GM12878 (cell line): Measurements from ENCODE around the gene SUOX. TPM values are rescaled to one million over a fixed set of nuclear protein-coding genes. Genes with fewer than 3 reads are reported as not detected.

Experiments
- ATAC-seq: fragments of 200-7000 bp; cut with Tn5 transposase; 3 replicates; pipeline ENCODE4 v1.9.1; 2020; ENCODE audit warnings: mild to moderate bottlenecking, moderate library complexity
- BruUV-seq: library from RNA; stranded (reverse); fragments of 400-500 nt; replicated peaks from 2 replicates; lab custom pipeline; 2021; lab: Mats Ljungman, UMichigan
- CTCF ChIA-PET: fragments of 300-600 bp; sonication (Branson Sonifier 250); formaldehyde crosslinking; extraction: SDS; loops from one replicate; lab custom pipeline; 2021; ENCODE audit warnings: inconsistent platforms; lab: Yijun Ruan, JAX
- POLR2A ChIA-PET: fragments of 350-600 bp; formaldehyde crosslinking; extraction: SDS; loops from one replicate; lab custom pipeline; 2021; ENCODE audit warnings: inconsistent platforms; lab: Charles Lee
- RAD21 ChIA-PET: fragments of 300-600 bp; sonication (Branson Sonifier 250); formaldehyde crosslinking; loops from one replicate; lab custom pipeline; 2023; ENCODE audit warnings: antibody characterized with exemption; ENCODE audit not compliant: unreplicated experiment; lab: Charles Lee
- SMC1A ChIA-PET: fragments of 300-600 bp; sonication (Branson Sonifier 250); formaldehyde crosslinking; loops from one replicate; lab custom pipeline; 2023; ENCODE audit not compliant: unreplicated experiment, uncharacterized antibody; lab: Charles Lee
- DNase-seq: peaks from one replicate; pipeline ENCODE4 v3.0.0-alpha.2; 2011; ENCODE audit warnings: low read depth, low spot score
- FAIRE-seq: peaks from 3 replicates; lab custom pipeline; 2011; peaks lifted over from hg19 to GRCh38; lab: Jason Lieb, UNC
- H2AFZ ChIP-seq: 2 replicates; pipeline ENCODE4 v1.6.0; 2011; ENCODE audit warnings: low read depth, low read length, control low read depth; ENCODE audit not compliant: control insufficient read depth
- H3K27ac ChIP-seq: 2 replicates; pipeline ENCODE4 v1.5.1; 2011; ENCODE audit warnings: control low read depth; ENCODE audit not compliant: control insufficient read depth, insufficient read depth
- H3K27me3 ChIP-seq, 2 experiments: replicated peaks in 1 of 2; 2 replicates each; pipeline versions ENCODE4 v1.6.0 to v1.6.1; 2011; ENCODE audit warnings: low read length in 1 of 2; ENCODE audit not compliant: control insufficient read depth in 2 of 2, insufficient read depth in 2 of 2
- H3K36me3 ChIP-seq, 2 experiments: 2 replicates each; pipeline ENCODE4 v1.5.1; 2011; ENCODE audit warnings: low read length in 1 of 2; ENCODE audit not compliant: control insufficient read depth in 2 of 2, insufficient read depth in 2 of 2
- H3K4me1 ChIP-seq: 2 replicates; pipeline ENCODE4 v1.6.1; 2011; ENCODE audit warnings: mild to moderate bottlenecking, low read length, moderate library complexity, mixed read lengths; ENCODE audit not compliant: control insufficient read depth, insufficient read depth
- H3K4me2 ChIP-seq: 2 replicates; pipeline ENCODE4 v1.6.0; 2011; ENCODE audit warnings: control low read depth; ENCODE audit not compliant: control insufficient read depth, insufficient read depth
- H3K4me3 ChIP-seq: fragments of 200-600 bp; sonication (generic); 2 replicates; pipeline ENCODE4 v1.5.1; 2016
- H3K79me2 ChIP-seq: 2 replicates; pipeline ENCODE4 v1.6.0; 2011; ENCODE audit warnings: low read length; ENCODE audit not compliant: control insufficient read depth, insufficient read depth
- H3K9ac ChIP-seq: 2 replicates; pipeline ENCODE4 v1.8.0; 2011; ENCODE audit warnings: low read length, control low read depth, mixed read lengths; ENCODE audit not compliant: control insufficient read depth, insufficient read depth
- H3K9me3 ChIP-seq: replicated peaks from 3 replicates; pipeline ENCODE4 v1.5.1; 2011; ENCODE audit warnings: mild to moderate bottlenecking, low read length; ENCODE audit not compliant: control insufficient read depth, insufficient read depth
- H4K20me1 ChIP-seq: 2 replicates; pipeline ENCODE4 v1.6.0; 2011; ENCODE audit not compliant: control insufficient read depth, insufficient read depth
- CBX3 ChIP-seq: fragments of 200-600 bp; sonication (generic); IDR thresholded peaks from 2 replicates; pipeline ENCODE4 v1.6.1; 2016; ENCODE audit warnings: low read depth, borderline replicate concordance
- CBX5 ChIP-seq: sonication (generic); IDR thresholded peaks from 2 replicates; pipeline ENCODE4 v1.6.1; 2016; ENCODE audit warnings: low read depth, moderate library complexity, mild to moderate bottlenecking, inconsistent platforms
- CEBPB ChIP-seq, 2 experiments: fragments of 150-350 bp in 1 of 2; IDR thresholded peaks; 2 replicates each; pipeline ENCODE4 v1.6.1; 2012 to 2014; ENCODE audit warnings: low read depth in 2 of 2, low read length in 2 of 2, borderline replicate concordance in 1 of 2, inconsistent platforms in 1 of 2
- FOS ChIP-seq: IDR thresholded peaks from 3 replicates; pipeline ENCODE4 v1.6.1; 2011; ENCODE audit warnings: borderline replicate concordance; ENCODE audit not compliant: insufficient read length; ENCODE audit errors: extremely low read depth
- FOXK2 ChIP-seq: fragments of 450-650 bp; IDR thresholded peaks from 2 replicates; pipeline ENCODE4 v1.6.1; 2017; ENCODE audit warnings: mild to moderate bottlenecking, moderate library complexity
- HSF1 ChIP-seq: fragments of 150-350 bp; IDR thresholded peaks from 2 replicates; pipeline ENCODE4 v1.6.1; 2014; ENCODE audit warnings: mild to moderate bottlenecking, low read depth, low read length
- IKZF2 ChIP-seq, 2 experiments: fragments of 450-650 bp; IDR thresholded peaks; 2 replicates each; pipeline ENCODE4 v1.6.1; 2017; ENCODE audit warnings: mild to moderate bottlenecking in 2 of 2, moderate library complexity in 2 of 2
- IRF4 ChIP-seq: IDR thresholded peaks from 2 replicates; pipeline ENCODE4 v1.6.1; 2011; ENCODE audit warnings: low read depth, low read length
- LARP7 ChIP-seq: fragments of 450-650 bp; IDR thresholded peaks from 2 replicates; pipeline ENCODE4 v1.6.1; 2017; ENCODE audit warnings: mild to moderate bottlenecking
- MYC ChIP-seq: IDR thresholded peaks from 2 replicates; pipeline ENCODE4 v1.6.1; 2011; ENCODE audit warnings: mild to moderate bottlenecking, low read length, moderate library complexity, inconsistent platforms; ENCODE audit not compliant: insufficient read depth, insufficient replicate concordance, insufficient read length, severe bottlenecking
- NR2C2 ChIP-seq: IDR thresholded peaks from 2 replicates; pipeline ENCODE4 v1.6.1; 2011; ENCODE audit warnings: borderline replicate concordance, low read depth; ENCODE audit not compliant: control insufficient read depth, insufficient read length
- POU2F2 ChIP-seq: IDR thresholded peaks from 3 replicates; pipeline ENCODE4 v1.6.1; 2011; ENCODE audit warnings: low read depth, mild to moderate bottlenecking, low read length, borderline replicate concordance
- RELA ChIP-seq: fragments of 450-650 bp; IDR thresholded peaks from 2 replicates; pipeline ENCODE4 v1.8.0; 2014; ENCODE audit warnings: borderline replicate concordance; ENCODE audit not compliant: partially characterized antibody
- SP1 ChIP-seq: IDR thresholded peaks from one replicate; pipeline ENCODE4 v1.6.1; 2011; ENCODE audit warnings: low read depth, low read length
- ZBTB33 ChIP-seq: fragments of 450-650 bp; IDR thresholded peaks from 2 replicates; pipeline ENCODE4 v1.6.1; 2017; ENCODE audit warnings: mild to moderate bottlenecking
- ZNF622 ChIP-seq: fragments of 450-650 bp; IDR thresholded peaks from 2 replicates; pipeline ENCODE4 v1.6.1; 2017; ENCODE audit warnings: mild to moderate bottlenecking, inconsistent platforms
- ZNF687 ChIP-seq: fragments of 450-650 bp; IDR thresholded peaks from 2 replicates; pipeline ENCODE4 v1.6.1; 2017; ENCODE audit warnings: mild to moderate bottlenecking, moderate library complexity
- WGBS: methylation state at CpG from one replicate; pipeline ENCODE4 v1.1.6; 2016; ENCODE audit warnings: low lambda C conversion rate; ENCODE audit not compliant: insufficient replicate concordance, insufficient coverage; ENCODE audit errors: missing lambda C conversion rate; 5-methylcytosine and 5-hydroxymethylcytosine counted together
- in situ Hi-C: fragments of 300-500 bp; cut with MboI; formaldehyde crosslinking; loops from 9 replicates; pipeline ENCODE4 v1.14.3; 2018; ENCODE audit warnings: mixed read lengths
- intact Hi-C: fragments of 100-400 bp; cut with micrococcal nuclease; formaldehyde crosslinking; loops from one replicate; pipeline ENCODE4 v1.14.2; 2022; ENCODE audit not compliant: unreplicated experiment
- polyA plus RNA-seq, 11 experiments: library from polyadenylated mRNA; depleted of rRNA in 4 of 11; unstranded in 6 of 11; stranded (reverse) in 5 of 11; fragments of >200 nt; fragmentation: Nextera tagmentation in 4 of 11; fragmentation: Illumina TruSeq in 1 of 11; extraction: Ambion mirVana in 4 of 11; extraction: Trizol in 1 of 11; gene quantifications; 1 replicate in 1 of 11; 2 replicates in 10 of 11; pipeline versions ENCODE4 v1.2.1 to v1.2.3, GENCODE V29; 2011 to 2016; ENCODE audit warnings: inconsistent platforms in 2 of 11, missing spikeins in 2 of 11, low read depth in 1 of 11
- total RNA-seq, 4 experiments: library from RNA; depleted of rRNA in 3 of 4; stranded (reverse); fragments of >200 nt in 3 of 4; fragmentation: Illumina TruSeq in 1 of 4; extraction: Trizol in 1 of 4; gene quantifications; 2 replicates each; pipeline versions ENCODE4 v1.2.1 to v1.2.3, GENCODE V29; 2013 to 2021

Gene SUOX
- total and polyA plus RNA-seq, 10 of the 15 experiments (the other 5 are each of a cell fraction or from before 2014, with no cell fraction given): 5.1 to 18.8 (median 13.4) TPM

GRCh38 chr12:56013482-56013881 lies 16.4 kb downstream of the SUOX start (continued):
- no peak for TF ChIP-seq ZNF687
- TF ChIP-seq CBX3: no peak
- no peak for TF ChIP-seq ZBTB33
- TF ChIP-seq ZNF622: no peak

GRCh38 chr12:56014205-56014604 lies 17.1 kb downstream of the SUOX start:
- ChIA-PET CTCF (interaction anchor here (0.9 to 1.9 kb wide), 2 partner anchors 18 to 23 kb away, joined by 3 to 7 read pairs; no protein-coding TSS in a partner anchor), POLR2A (interaction anchor here (0.6 to 0.7 kb wide), 2 partner anchors 429 to 884 kb away, joined by 3 to 4 read pairs; no protein-coding TSS in a partner anchor), SMC1A (interaction anchor here (0.5 to 0.7 kb wide), 2 partner anchors 16 to 276 kb away, joined by 3 read pairs; no protein-coding TSS in a partner anchor), RAD21 (interaction anchor here (1.7 kb wide), 1 partner anchor 276 kb away, joined by 6 read pairs; no protein-coding TSS in a partner anchor)
- DNase-seq (no peak), FAIRE-seq (no peak), ATAC-seq (no peak)
- Histone ChIP-seq H3K27ac (no peak overlapping the region), H3K4me3 (no peak overlapping the region), H2AFZ (no peak overlapping the region), H3K79me2 (no peaks in the 10 kb centered on the region), H3K4me1 (no peaks in the 10 kb centered on the region), H3K4me2 (no peak overlapping the region), H3K9me3 (no peaks in the 10 kb centered on the region), H3K36me3 (no peaks in the 10 kb centered on the region), H3K9ac (no peak overlapping the region), H3K27me3 (no peaks in the 10 kb centered on the region), H4K20me1 (no peaks in the 10 kb centered on the region)
- 4% methylated on average over 2 of the region's 2 CpGs for WGBS
- intact Hi-C loops (no loop called here), in situ Hi-C loops (no loop called here)
- BruUV-seq: no TSS peak
- TF ChIP-seq POU2F2 (no peak), SP1 (no peak), RELA (no peak), CEBPB (IDR thresholded peaks at IDR 0.05; ENCODE audit: borderline replicate concordance in 1 of 2, low read depth in 2 of 2, low read length in 2 of 2) (no peak), LARP7 (no peak), IRF4 (no peak), MYC (no peak), CBX5 (no peak), NR2C2 (no peak), FOS (no peak), FOXK2 (no peak), HSF1 (no peak), IKZF2 (IDR thresholded peaks at IDR 0.05) (no peak)
